B cell (primary cell): ENCODE data around the gene GLIPR2. TPM values are rescaled to one million over a fixed set of nuclear protein-coding genes. Genes with fewer than 3 reads are reported as not detected.

ENCODE experiments used
- ATAC-seq: fragments of 200-7000 bp; cut with Tn5 transposase; one replicate; pipeline ENCODE4 v1.10.0; 2021; ENCODE audit warnings: low read depth, mild to moderate bottlenecking, moderate number of reproducible peaks, moderate library complexity
- CTCF ChIA-PET: fragments of 350-600 bp; sonication (Branson Sonifier 250); formaldehyde crosslinking; loops from one replicate; lab custom pipeline; 2021; ENCODE audit warnings: antibody characterized with exemption, inconsistent platforms; lab: Charles Lee
- POLR2A ChIA-PET: fragments of 350-600 bp; sonication (Branson Sonifier 250); formaldehyde crosslinking; loops from one replicate; lab custom pipeline; 2021; ENCODE audit warnings: antibody characterized with exemption; lab: Charles Lee
- DNase-seq: peaks from one replicate; pipeline ENCODE4 v3.0.0; 2013
- H2AFZ ChIP-seq: 2 replicates; pipeline ENCODE4 v1.6.1; 2012; ENCODE audit warnings: mild to moderate bottlenecking, low read depth, low read length; ENCODE audit not compliant: insufficient read depth, poor library complexity, severe bottlenecking
- H3K27ac ChIP-seq, 2 donors: 1 replicate in 1 of 2; 2 replicates in 1 of 2; pipeline ENCODE4 v1.5.1; 2012 to 2013; ENCODE audit warnings: low read length in 2 of 2, mild to moderate bottlenecking in 2 of 2, moderate library complexity in 1 of 2
- H3K27me3 ChIP-seq, 4 experiments: fragments of 200-600 bp in 1 of 4; sonication (generic) in 1 of 4; replicated peaks in 1 of 4; 1 replicate in 2 of 4; 2 replicates in 2 of 4; pipeline versions ENCODE4 v1.6.1 to v1.7.0; 2013 to 2016; ENCODE audit warnings: low read length in 3 of 4, mild to moderate bottlenecking in 2 of 4, mixed read lengths in 1 of 4, moderate library complexity in 1 of 4; ENCODE audit not compliant: insufficient read depth in 4 of 4, control insufficient read depth in 3 of 4; ENCODE audit errors: control extremely low read depth in 1 of 4
- H3K36me3 ChIP-seq, 2 experiments: replicated peaks in 1 of 2; 1 replicate in 1 of 2; 2 replicates in 1 of 2; pipeline versions ENCODE4 v1.6.1 to v1.7.1; 2013; ENCODE audit warnings: low read length in 1 of 2; ENCODE audit not compliant: insufficient read depth in 2 of 2, control insufficient read depth in 1 of 2; ENCODE audit errors: control extremely low read depth in 1 of 2, extremely low read depth in 1 of 2
- H3K4me1 ChIP-seq, 2 donors: fragments of 200-600 bp in 1 of 2; sonication (generic) in 1 of 2; 1 replicate in 1 of 2; 2 replicates in 1 of 2; pipeline versions ENCODE4 v1.5.1 to v1.6.1; 2013 to 2017; ENCODE audit warnings: low read length in 2 of 2; ENCODE audit not compliant: control insufficient read depth in 2 of 2, insufficient read depth in 2 of 2
- H3K4me2 ChIP-seq: replicated peaks from 2 replicates; pipeline ENCODE3; 2012; ENCODE audit warnings: mild to moderate bottlenecking, low read depth, low read length; ENCODE audit not compliant: poor library complexity, severe bottlenecking
- H3K4me3 ChIP-seq, 5 experiments: fragments of 200-600 bp in 1 of 5; sonication (generic) in 1 of 5; 1 replicate in 3 of 5; 2 replicates in 2 of 5; pipeline versions ENCODE4 v1.5.1 to v1.7.0; 2011 to 2016; ENCODE audit warnings: low read length in 4 of 5, mild to moderate bottlenecking in 4 of 5, low read depth in 2 of 5, control low read depth in 1 of 5, moderate library complexity in 1 of 5; ENCODE audit not compliant: insufficient read depth in 1 of 5; ENCODE audit errors: control extremely low read depth in 1 of 5, extremely low read depth in 1 of 5
- H3K79me2 ChIP-seq: fragments of 200-600 bp; sonication (generic); one replicate; pipeline ENCODE4 v1.6.0; 2016; ENCODE audit warnings: low read length; ENCODE audit not compliant: control insufficient read depth, insufficient read depth
- H3K9ac ChIP-seq: fragments of 200-600 bp; sonication (generic); 2 replicates; pipeline ENCODE4 v1.6.1; 2017; ENCODE audit warnings: mild to moderate bottlenecking, low read length, moderate library complexity
- H3K9me3 ChIP-seq, 3 donors: one replicate each; pipeline versions ENCODE4 v1.6.1 to v1.7.1; 2013; ENCODE audit warnings: low read length in 2 of 3; ENCODE audit not compliant: control insufficient read depth in 2 of 3, insufficient read depth in 1 of 3; ENCODE audit errors: control extremely low read depth in 1 of 3
- H4K20me1 ChIP-seq: 2 replicates; pipeline ENCODE4 v1.6.0; 2012; ENCODE audit warnings: mild to moderate bottlenecking, low read length; ENCODE audit not compliant: insufficient read depth, control insufficient read depth, poor library complexity, severe bottlenecking
- H3K27ac Mint-ChIP-seq: one replicate; pipeline ENCODE4 v1.8.0; 2021; ENCODE audit warnings: mixed read lengths
- H3K27me3 Mint-ChIP-seq: one replicate; pipeline ENCODE4 v1.8.0; 2021; ENCODE audit warnings: mixed read lengths
- H3K4me1 Mint-ChIP-seq: one replicate; pipeline ENCODE4 v1.8.0; 2021; ENCODE audit warnings: mixed read lengths
- H3K4me3 Mint-ChIP-seq: one replicate; pipeline ENCODE4 v1.8.0; 2021; ENCODE audit warnings: mixed read lengths
- H3K9me3 Mint-ChIP-seq: one replicate; pipeline ENCODE4 v1.8.0; 2022; ENCODE audit warnings: mixed read lengths; ENCODE audit not compliant: insufficient read depth
- EZH2 ChIP-seq: IDR thresholded peaks from 2 replicates; pipeline ENCODE4 v1.6.1; 2012; ENCODE audit warnings: borderline replicate concordance, low read depth, mild to moderate bottlenecking, moderate library complexity, low read length; ENCODE audit not compliant: insufficient read depth, poor library complexity, severe bottlenecking
- WGBS: methylation state at CpG from one replicate; pipeline ENCODE4 v1.1.5; 2013; ENCODE audit warnings: missing lambda C conversion rate; ENCODE audit not compliant: insufficient coverage; 5-methylcytosine and 5-hydroxymethylcytosine counted together
- intact Hi-C: fragments of 100-400 bp; cut with micrococcal nuclease; formaldehyde crosslinking; loops from one replicate; pipeline ENCODE4 v1.10.0; 2022
- polyA plus RNA-seq: library from polyadenylated mRNA; depleted of rRNA; stranded (reverse); fragments of >200 nt; gene quantifications from 2 replicates; pipeline ENCODE4 v1.2.3, GENCODE V29; 2012
- total RNA-seq, 2 donors: library from RNA; stranded (reverse); fragments of 120-200 nt in 1 of 2; gene quantifications; 1 replicate in 1 of 2; 2 replicates in 1 of 2; pipeline versions ENCODE4 v1.2.3 to v1.2.4, GENCODE V29; 2013 to 2022
- TF ChIP-seq, protein P1 (sequence below): fragments of 200-600 bp; IDR thresholded peaks from one replicate; pipeline ENCODE4 v1.8.0; 2022; ENCODE audit warnings: antibody characterized with exemption, mild to moderate bottlenecking

Gene GLIPR2
- total and polyA plus RNA-seq, 2 donors (not counting 1 experiment from before 2014, with no cell fraction given), result 13.7 to 14.6 TPM

DNA sequence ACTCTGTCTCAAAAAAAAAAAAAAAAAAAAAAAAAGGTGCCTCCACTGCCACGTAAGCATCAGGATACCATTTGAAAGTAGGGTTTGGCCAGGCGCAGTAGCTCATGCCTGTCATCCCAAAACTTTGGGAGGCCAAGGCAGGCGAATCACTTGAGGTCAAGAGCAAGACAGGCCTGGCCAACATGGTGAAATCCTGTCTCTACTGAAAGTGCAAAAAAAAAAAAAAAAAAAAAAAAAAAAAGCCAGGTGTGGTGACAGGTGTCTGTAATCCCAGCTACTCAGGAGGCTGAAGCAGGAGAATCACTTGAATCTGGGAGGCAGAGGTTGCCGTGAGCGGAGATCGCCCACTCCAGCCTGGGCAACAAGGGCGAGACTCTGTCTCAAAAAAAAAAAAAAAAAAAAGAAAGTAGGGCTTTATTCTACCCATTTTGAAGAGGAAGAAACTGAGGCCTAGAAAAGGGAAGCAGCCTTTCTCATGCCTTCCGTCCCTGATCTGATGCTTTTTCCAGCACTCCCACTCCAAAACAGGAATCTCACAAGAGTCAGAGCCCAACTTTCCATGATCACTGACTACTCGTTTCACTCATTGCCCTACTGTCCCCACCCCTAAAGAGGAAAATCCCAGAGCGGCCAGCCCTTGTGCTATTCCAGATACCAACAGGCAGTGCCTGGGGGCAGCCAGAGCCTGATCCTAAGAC lies 16.4 kb downstream of the GLIPR2 start:
- H3K79me2 ChIP-seq, result peaks cover 13% of the 10 kb centered on the region
- no peak overlapping the region for H3K4me3 ChIP-seq
- H3K4me2 ChIP-seq, result peak overlapping the region; percentile 75
- no peaks in the 10 kb centered on the region for H3K9me3 Mint-ChIP-seq
- peak overlapping the region; percentile 64 for H3K4me3 Mint-ChIP-seq
- 94% methylated on average over 3 of the region's 10 CpGs for WGBS
- DNase-seq (no peak), ATAC-seq (no peak)
- no peak overlapping the region for H2AFZ ChIP-seq
- H3K9me3 ChIP-seq, result peaks cover 0 to 4% (median 3%) of the 10 kb centered on the region in 3 donors
- ChIA-PET POLR2A (interaction anchor here (0.6 to 0.7 kb wide), 2 partner anchors 9 to 11 kb away, joined by 3 read pairs; no protein-coding TSS in a partner anchor), CTCF (interaction anchor here (0.6 to 5.9 kb wide), 7 partner anchors 13 to 52 kb away, joined by 3 to 54 read pairs (median 7); partner anchors contain the start of genes CCIN and CLTA)
- peak overlapping the region; percentile 82 for H3K27ac Mint-ChIP-seq
- intact Hi-C loops, result loop anchor here (1.0 to 5.0 kb wide), 3 partner anchors 17 to 249 kb away; partner anchors contain the start of genes GLIPR2 and RNF38
- H3K27ac ChIP-seq, result peak overlapping the region; percentile 45 to 63
- H3K4me1 ChIP-seq, result peaks cover 41 to 63% of the 10 kb centered on the region in 2 donors
- H4K20me1 ChIP-seq, result no peaks in the 10 kb centered on the region
- H3K4me1 Mint-ChIP-seq, result peaks cover 46% of the 10 kb centered on the region
- no peaks in the 10 kb centered on the region for H3K36me3 ChIP-seq
- no peaks in the 10 kb centered on the region for H3K27me3 Mint-ChIP-seq
- TF ChIP-seq EZH2, result no peak
- TF ChIP-seq, protein P1, sequence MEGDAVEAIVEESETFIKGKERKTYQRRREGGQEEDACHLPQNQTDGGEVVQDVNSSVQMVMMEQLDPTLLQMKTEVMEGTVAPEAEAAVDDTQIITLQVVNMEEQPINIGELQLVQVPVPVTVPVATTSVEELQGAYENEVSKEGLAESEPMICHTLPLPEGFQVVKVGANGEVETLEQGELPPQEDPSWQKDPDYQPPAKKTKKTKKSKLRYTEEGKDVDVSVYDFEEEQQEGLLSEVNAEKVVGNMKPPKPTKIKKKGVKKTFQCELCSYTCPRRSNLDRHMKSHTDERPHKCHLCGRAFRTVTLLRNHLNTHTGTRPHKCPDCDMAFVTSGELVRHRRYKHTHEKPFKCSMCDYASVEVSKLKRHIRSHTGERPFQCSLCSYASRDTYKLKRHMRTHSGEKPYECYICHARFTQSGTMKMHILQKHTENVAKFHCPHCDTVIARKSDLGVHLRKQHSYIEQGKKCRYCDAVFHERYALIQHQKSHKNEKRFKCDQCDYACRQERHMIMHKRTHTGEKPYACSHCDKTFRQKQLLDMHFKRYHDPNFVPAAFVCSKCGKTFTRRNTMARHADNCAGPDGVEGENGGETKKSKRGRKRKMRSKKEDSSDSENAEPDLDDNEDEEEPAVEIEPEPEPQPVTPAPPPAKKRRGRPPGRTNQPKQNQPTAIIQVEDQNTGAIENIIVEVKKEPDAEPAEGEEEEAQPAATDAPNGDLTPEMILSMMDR, result no peak
- H3K27me3 ChIP-seq, result no peaks in the 10 kb centered on the region
- H3K9ac ChIP-seq, result no peak overlapping the region

DNA sequence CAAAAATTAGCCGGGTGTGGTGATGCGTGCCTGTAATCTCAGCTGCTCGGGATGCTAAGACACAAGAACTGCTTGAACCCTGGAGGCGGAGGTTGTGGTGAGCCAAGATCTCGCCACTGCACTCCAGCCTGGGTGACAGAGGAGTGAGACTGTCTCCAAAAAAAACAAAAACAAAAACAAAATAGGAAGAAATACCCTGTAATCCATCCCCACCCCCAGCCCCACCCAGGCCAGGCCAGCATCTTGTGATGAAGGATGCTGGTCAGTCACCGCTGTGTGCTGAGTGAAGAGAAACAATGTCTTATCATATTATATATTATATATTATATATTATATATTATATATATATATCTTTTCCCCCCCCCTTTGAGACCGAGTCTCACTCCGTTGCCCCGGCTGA lies 17.2 kb downstream of the GLIPR2 start:
- TF ChIP-seq EZH2, result no peak
- Mint-ChIP-seq H3K27me3 (no peaks in the 10 kb centered on the region), H3K4me3 (peak overlapping the region; percentile 64), H3K27ac (peak overlapping the region; percentile 82), H3K9me3 (no peaks in the 10 kb centered on the region), H3K4me1 (peaks cover 40% of the 10 kb centered on the region)
- no peak for ATAC-seq
- 0% methylated on average over 3 of the region's 9 CpGs for WGBS
- intact Hi-C loops, result loop anchor here (5.0 kb wide), 1 partner anchor 249 kb away; the partner anchor contains the start of gene RNF38
- Histone ChIP-seq H3K36me3 (no peaks in the 10 kb centered on the region), H3K79me2 (peaks cover 8% of the 10 kb centered on the region), H2AFZ (no peak overlapping the region), H3K4me3 (no peak overlapping the region), H3K4me2 (peak overlapping the region; percentile 75), H3K27me3 (no peaks in the 10 kb centered on the region), H3K9ac (no peak overlapping the region), H3K27ac (peak overlapping the region; percentile 47 to 63), H4K20me1 (no peaks in the 10 kb centered on the region), H3K4me1 (peaks cover 41 to 55% of the 10 kb centered on the region in 2 donors), H3K9me3 (peaks cover 0 to 4% (median 3%) of the 10 kb centered on the region in 3 donors)
- ChIA-PET CTCF (interaction anchor here (1.2 to 2.5 kb wide), 3 partner anchors 10 to 17 kb away, joined by 3 to 9 read pairs (median 8); partner anchors contain the start of gene GLIPR2), POLR2A (no interaction called here)
- no peak for DNase-seq
